Breast epithelium (tissue), 4 donors: ENCODE measurements around the gene UPK3B. TPM values are rescaled to one million over a fixed set of nuclear protein-coding genes. Genes with fewer than 3 reads are reported as not detected.
"Not testable (repeated sequence)": the region's sequence is repeated elsewhere in the genome, so short reads cannot be mapped to it uniquely, and the experiment has no call there.

Experiments
- DNase-seq, 2 donors: peaks; one replicate each; pipeline ENCODE4 v3.0.0-alpha.2; 2019; ENCODE audit warnings: low spot score in 2 of 2
- H3K27ac ChIP-seq, 2 donors: fragments of 200-600 bp; sonication (generic) in 1 of 2; one replicate each; pipeline ENCODE4 v1.5.1; 2016 to 2019; ENCODE audit warnings: mild to moderate bottlenecking in 1 of 2
- H3K27me3 ChIP-seq, 2 donors: fragments of 200-600 bp; sonication (generic) in 1 of 2; one replicate each; pipeline versions ENCODE4 v1.5.1 to v1.6.0; 2017 to 2019; ENCODE audit warnings: control low read depth in 1 of 2, mild to moderate bottlenecking in 1 of 2
- H3K36me3 ChIP-seq: fragments of 200-600 bp; one replicate; pipeline ENCODE4 v1.5.1; 2019
- H3K4me1 ChIP-seq, 2 donors: fragments of 200-600 bp; sonication (generic); one replicate each; pipeline ENCODE4 v1.5.1; 2016 to 2019; ENCODE audit warnings: control low read depth in 1 of 2
- H3K4me3 ChIP-seq, 3 donors: fragments of 200-600 bp; sonication (generic); 1 replicate in 2 of 3; 2 replicates in 1 of 3; pipeline ENCODE4 v1.5.1; 2016 to 2019; ENCODE audit warnings: mild to moderate bottlenecking in 3 of 3, moderate library complexity in 2 of 3
- H3K9me3 ChIP-seq, 2 donors: fragments of 200-600 bp; sonication (generic) in 1 of 2; one replicate each; pipeline ENCODE4 v1.5.1; 2016 to 2019; ENCODE audit warnings: control low read depth in 1 of 2
- POLR2AphosphoS5 ChIP-seq, 3 donors: sonication (generic); formaldehyde crosslinking; IDR thresholded peaks; one replicate each; pipeline ENCODE4 v1.6.1; 2017; ENCODE audit warnings: antibody characterized with exemption in 3 of 3
- intact Hi-C: fragments of 100-400 bp; cut with DNase I; formaldehyde crosslinking; loops from one replicate; pipeline ENCODE4 v1.15.1; 2023; ENCODE audit warnings: low total_unique reads
- total RNA-seq, 3 donors: library from RNA; depleted of rRNA; stranded (reverse); fragments of >200 nt; gene quantifications; one replicate each; pipeline ENCODE4 v1.1.0, GENCODE V29; 2016

Gene UPK3B
- total RNA-seq, 3 donors from 2014 or later, result 2.1 to 77.9 (median 5.9) TPM

GRCh38 chr7:76549025-76549854, 38.9 kb downstream of the UPK3B start:
- H3K27ac ChIP-seq, result peak overlapping the region; percentile 92 to 97
- H3K36me3 ChIP-seq, H3K9me3 ChIP-seq, intact Hi-C loops, H3K4me1 ChIP-seq, H3K27me3 ChIP-seq: not testable (repeated sequence)
- TF ChIP-seq POLR2AphosphoS5 (IDR thresholded peaks at IDR 0.05), result peak; percentile 35 to 78 (median 76)
- peak overlapping the region; percentile 62 to 98 (median 93) for H3K4me3 ChIP-seq
- DNase-seq, result peak; percentile 80 to 84

- intact Hi-C loops, DNase-seq: not testable (repeated sequence)
Measured at GRCh38 chr7:76549855-76550248, 39.5 kb downstream of the UPK3B start.

GRCh38 chr7:76551992-76552391, 41.6 kb downstream of the UPK3B start:
- H3K4me3 ChIP-seq, result not testable (repeated sequence)

More at GRCh38 chr7:76549855-76550248, 39.5 kb downstream of the UPK3B start:
- not testable (repeated sequence) for H3K27me3 ChIP-seq, H3K4me1 ChIP-seq, H3K36me3 ChIP-seq, H3K9me3 ChIP-seq
- Histone ChIP-seq H3K4me3 (peak overlapping the region; percentile 62 to 98 (median 93)), H3K27ac (peak overlapping the region; percentile 92 to 97)

GRCh38 chr7:76559685-76560084, 49.3 kb downstream of the UPK3B start:
- H3K27ac ChIP-seq, DNase-seq, H3K27me3 ChIP-seq, H3K9me3 ChIP-seq, H3K4me1 ChIP-seq, H3K36me3 ChIP-seq, H3K4me3 ChIP-seq, intact Hi-C loops: not testable (repeated sequence)

More at GRCh38 chr7:76551992-76552391, 41.6 kb downstream of the UPK3B start:
- H3K27ac ChIP-seq, H3K36me3 ChIP-seq, H3K4me1 ChIP-seq, H3K9me3 ChIP-seq, H3K27me3 ChIP-seq, intact Hi-C loops, DNase-seq: not testable (repeated sequence)

GRCh38 chr7:76560157-76560556, 49.8 kb downstream of the UPK3B start:
- not testable (repeated sequence) for H3K27me3 ChIP-seq

GRCh38 chr7:76561342-76561741, 51.0 kb downstream of the UPK3B start:
- DNase-seq, H3K27me3 ChIP-seq, intact Hi-C loops, H3K4me1 ChIP-seq, H3K36me3 ChIP-seq, H3K4me3 ChIP-seq, H3K9me3 ChIP-seq, H3K27ac ChIP-seq: not testable (repeated sequence)

More at GRCh38 chr7:76560157-76560556, 49.8 kb downstream of the UPK3B start:
- H3K36me3 ChIP-seq, H3K4me3 ChIP-seq, DNase-seq, H3K27ac ChIP-seq, H3K9me3 ChIP-seq, H3K4me1 ChIP-seq, intact Hi-C loops: not testable (repeated sequence)

- H3K27me3 ChIP-seq, H3K4me1 ChIP-seq, H3K27ac ChIP-seq, H3K4me3 ChIP-seq, H3K9me3 ChIP-seq, DNase-seq, H3K36me3 ChIP-seq, intact Hi-C loops: not testable (repeated sequence)
Measured at GRCh38 chr7:76565001-76565400, 54.6 kb downstream of the UPK3B start.

Other genes starting within 250 kb of the UPK3B start
- gene HSPB1, start 207.9 kb upstream of the UPK3B start, total RNA-seq, result 100 to 1,000 TPM; 210 to 264 (median 211) TPM
- 100 to 1,000 TPM in 1 of 3 donors, 10 to 100 TPM in 2; 58.7 to 128 (median 63.7) TPM for gene YWHAG, start 151.6 kb upstream of the UPK3B start, total RNA-seq
- gene SSC4D, start 100.9 kb upstream of the UPK3B start, total RNA-seq, result 1 to 10 TPM in 2 of 3 donors, not detected in 1; 1.9 to 2.6 TPM
- 1 to 10 TPM; 1.4 to 2.9 (median 2.0) TPM for gene ZP3, start 85.6 kb upstream of the UPK3B start, total RNA-seq
- 10 to 100 TPM; 17.6 to 30.5 (median 21.7) TPM for gene DTX2, start 48.8 kb upstream of the UPK3B start, total RNA-seq
- gene SPDYE16, start 32.7 kb downstream of the UPK3B start, total RNA-seq, result under 1 TPM in 1 of 3 donors, not detected in 2; 0.73 TPM
- gene POMZP3, start 116.7 kb downstream of the UPK3B start, total RNA-seq, result 1 to 10 TPM; 3.4 to 7.2 (median 6.6) TPM